Glomerular endothelial cell (primary cell): Measurements from ENCODE around the gene ODAD3. TPM values are rescaled to one million over a fixed set of nuclear protein-coding genes. Genes with fewer than 3 reads are reported as not detected.

Experiments used
- DNase-seq: peaks from one replicate; pipeline ENCODE4 v3.0.0-alpha.2; 2011; ENCODE audit warnings: low read depth, low spot score; ENCODE audit errors: extremely low read depth
- total RNA-seq: library from RNA; depleted of rRNA; stranded (reverse); fragments of >200 nt; gene quantifications from 2 replicates; pipeline ENCODE4 v1.2.3, GENCODE V29; 2015

The ODAD3 gene
- total RNA-seq, 1 donor from 2014 or later = 0.06 TPM

DNA sequence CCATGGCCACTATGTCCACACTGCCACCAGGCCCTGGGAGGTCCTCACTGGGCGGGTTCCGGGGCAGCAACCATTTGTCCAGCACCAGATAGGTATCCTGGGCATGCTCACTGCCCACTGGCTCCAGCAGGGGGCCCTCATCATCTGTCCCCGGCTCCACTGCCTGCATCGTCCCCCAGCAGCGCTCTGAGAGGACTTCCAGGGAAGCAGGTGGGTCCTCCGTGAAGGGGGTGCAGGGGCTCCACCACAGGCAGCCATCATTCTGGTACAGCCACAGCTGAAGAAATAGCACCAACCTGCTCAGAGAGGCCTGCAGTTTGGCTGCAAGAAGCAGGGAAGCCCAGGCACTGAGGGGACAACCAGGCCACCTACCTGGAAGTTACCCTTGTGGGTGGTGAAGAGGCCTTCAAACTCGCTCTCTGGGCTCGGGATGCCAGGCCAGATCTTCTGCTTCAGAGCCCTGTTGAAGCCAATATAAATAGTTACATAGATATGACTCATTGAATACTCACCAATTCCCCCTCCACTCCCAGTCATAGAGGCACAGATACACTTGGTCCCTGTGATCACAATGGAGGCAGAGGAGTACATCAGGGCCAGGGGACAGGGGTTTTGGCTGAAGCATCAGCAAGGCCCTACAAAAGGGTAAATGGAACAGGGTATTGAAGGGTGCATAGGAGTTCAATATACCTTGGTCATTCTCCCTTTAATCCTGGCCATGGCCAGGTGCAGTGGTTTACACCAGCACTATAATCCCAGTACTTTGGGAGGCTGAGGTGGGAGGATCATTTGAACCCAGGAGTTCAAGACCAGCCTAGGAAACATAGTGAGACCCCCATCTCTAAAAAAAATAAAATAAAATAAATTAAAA lies 56.4 kb downstream of the ODAD3 start:
- DNase-seq = no peak

DNA sequence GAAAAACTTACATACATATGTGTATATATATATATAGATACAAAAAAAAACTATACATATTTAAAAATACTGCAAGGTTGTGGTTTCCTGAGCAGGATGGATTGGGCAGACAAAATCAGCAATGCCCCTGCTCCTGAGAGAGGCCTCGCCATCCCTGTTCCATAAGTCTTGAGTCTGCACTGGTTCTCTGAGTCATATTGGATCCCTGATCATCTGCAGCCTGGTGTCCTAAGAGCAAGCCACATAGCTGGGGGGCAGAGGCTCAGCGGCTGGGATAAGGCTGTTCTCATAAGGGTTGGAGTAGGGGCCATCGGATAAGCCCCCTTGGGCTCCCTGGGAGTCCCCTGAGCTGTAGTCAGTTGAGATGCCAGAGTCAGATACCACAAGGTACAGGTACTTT lies 57.2 kb downstream of the ODAD3 start:
- DNase-seq = no peak

DNA sequence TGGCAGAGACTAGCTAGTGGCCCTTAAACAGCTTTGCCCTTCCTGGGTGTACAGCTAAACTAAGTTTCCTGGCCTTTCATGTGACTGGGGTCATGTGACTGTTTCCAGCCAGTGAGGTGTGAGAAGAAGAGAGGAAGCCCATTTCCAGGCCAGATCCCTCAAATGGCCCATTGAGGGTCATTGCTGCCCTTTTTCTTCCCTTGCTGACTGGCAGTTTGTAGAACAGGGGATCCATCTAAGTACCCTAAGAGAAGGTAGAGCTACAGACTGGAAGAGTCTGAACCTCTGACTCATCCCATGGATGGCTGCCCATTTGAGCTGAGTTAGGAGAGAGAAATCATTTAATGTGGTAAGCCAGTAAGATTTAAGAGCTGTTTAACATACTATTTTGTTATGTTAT lies 57.7 kb downstream of the ODAD3 start:
- no peak for DNase-seq

DNA sequence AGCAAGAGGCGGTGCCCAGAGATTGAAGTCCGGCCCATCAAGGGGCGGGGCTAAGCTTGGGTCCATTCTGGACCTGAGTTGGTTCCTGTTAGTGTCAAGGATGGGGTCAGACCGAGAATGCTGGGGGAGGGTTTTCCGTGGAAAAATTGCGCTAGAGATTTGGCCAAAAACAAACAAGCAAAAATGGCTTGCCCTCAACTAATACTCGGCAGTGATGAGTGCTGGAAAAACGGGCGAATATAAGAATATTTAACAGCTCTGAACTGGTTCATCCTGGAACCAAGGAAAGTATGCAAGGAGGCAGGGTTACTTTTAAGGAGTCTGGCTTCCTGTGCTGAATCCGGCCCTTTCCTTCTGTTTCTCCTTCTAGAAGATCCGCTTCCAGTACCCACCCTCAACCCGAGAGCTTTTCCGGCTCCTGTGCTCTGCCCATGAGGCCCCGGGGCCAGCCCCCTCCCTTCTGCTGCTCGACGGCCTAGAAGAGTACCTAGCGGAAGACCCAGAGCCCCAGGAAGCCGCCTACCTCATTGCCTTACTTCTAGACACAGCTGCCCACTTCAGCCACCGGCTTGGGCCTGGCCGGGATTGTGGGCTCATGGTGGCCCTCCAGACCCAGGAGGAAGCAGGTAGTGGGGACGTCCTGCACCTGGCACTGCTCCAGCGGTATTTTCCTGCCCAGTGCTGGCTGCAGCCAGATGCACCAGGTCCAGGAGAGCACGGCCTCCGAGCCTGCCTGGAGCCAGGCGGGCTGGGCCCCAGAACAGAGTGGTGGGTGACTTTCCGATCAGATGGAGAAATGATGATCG lies 59.6 kb downstream of the ODAD3 start:
- no peak for DNase-seq

DNA sequence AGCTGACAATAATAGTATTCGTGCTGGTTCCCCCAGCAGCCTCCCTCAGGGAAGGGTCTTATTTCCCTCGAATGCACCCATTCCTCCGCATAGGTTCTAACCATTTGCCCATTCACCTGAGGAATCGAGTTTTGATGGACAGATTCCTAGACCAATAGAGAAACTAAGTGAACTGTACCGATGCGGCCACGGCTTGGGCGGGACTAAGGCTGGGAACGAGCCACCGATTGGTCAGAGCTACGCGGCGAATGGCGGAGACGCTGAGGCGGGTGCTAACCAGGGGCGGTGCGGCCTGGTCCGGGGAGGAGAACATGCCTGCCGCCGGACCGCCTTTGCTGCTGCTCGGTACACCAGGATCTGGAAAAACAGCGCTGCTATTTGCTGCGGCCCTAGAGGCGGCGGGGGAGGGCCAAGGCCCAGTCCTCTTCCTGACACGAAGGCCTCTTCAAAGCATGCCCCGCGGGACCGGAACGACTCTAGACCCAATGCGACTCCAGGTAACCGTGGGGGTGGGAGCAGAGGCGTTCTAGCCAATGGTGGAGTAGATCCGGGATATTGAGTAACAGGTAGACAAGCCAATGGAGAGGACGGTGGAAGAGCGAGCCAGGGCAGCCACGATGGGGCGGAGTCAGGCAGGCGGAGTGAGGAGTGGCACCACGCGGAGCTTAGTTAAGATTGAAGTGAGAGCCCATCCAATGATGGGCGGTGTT lies 60.3 kb downstream of the ODAD3 start, which contains the start of gene SWSAP1:
Gene SWSAP1, plus strand, starts transcription at position 234 of the 710 bp plus-strand sequence. Its CDS starts 15 bp downstream, at position 249.
- peak; percentile 97 for DNase-seq

DNA sequence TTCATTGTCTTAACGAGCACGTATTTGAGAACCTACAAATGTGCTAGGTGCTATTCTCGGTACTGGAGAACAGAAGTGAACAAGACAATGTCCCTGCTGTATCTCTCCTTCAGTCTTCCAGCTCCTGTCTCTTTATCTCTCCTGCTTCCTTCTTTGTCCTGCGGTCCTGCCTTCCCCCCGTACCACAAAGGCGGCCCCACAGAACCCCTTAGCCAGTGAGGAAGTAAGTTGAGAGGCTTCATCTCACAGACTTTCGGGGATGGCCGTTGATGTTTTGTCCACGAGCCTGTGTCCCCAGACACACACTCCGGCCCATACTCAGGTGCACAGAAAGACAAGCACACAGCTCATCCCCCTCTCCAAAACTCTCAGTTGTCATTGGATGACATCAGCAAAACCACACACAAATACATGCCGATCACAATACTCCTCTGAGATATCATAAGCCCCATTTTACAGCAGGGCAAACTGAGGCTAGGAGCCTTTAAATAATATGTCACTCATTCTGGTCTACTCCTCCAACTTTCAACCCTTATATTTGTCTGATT lies 61.0 kb downstream of the ODAD3 start:
- DNase-seq = no peak

DNA sequence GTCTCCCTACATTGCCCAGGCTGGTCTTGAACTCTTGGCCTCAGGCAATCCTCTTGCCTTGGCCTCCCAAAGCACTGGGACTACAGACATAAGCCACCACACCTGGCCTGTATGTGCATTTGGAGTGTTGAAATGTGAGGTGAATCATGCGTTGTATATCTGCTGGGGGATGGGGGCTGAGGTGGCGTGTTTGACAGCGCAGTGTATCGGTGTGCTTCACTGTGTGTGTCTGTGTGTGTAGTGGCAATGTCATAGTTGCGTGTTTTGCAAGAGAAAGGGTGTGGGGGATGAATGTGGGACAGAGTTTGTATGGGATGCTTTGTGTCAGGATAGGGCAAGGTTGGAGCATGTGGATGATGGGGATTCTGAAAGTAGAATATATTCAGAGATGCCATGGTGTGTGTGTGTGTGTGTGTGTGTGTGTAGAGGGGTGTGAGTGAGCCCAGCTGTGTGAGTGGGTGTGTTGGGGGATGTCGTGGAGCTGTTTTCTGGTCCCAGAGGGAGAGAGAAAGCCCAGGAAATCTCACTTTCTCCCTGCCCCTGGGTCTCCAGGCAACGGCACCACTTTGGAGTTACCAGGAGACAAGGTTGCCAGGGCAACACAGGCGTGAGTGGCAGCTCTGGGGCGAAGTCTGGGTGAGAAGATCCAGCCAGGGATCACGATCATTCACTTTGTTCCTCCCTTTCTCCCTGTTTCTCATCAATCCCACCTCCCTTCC lies 61.6 kb downstream of the ODAD3 start:
- no peak for DNase-seq

DNA sequence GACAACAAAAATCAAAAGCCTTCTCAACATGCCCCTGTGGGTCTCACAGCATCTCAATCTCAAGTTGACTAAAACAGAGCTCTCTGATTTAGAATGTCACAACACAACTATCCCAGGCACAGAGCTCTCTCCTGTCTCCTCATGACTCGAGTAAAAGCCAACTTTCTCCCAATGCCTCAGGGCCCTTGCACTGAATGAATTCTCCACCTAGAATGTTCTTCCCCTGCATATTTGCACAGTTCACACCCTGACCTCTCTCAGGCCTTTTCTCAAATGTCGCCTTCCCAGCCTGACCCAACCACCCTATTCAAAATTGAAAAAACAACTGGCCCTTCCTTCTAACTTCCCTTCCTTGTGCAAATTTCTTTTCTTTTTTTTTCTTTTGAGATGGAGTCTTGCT lies 64.2 kb downstream of the ODAD3 start:
- DNase-seq = no peak

Other genes starting within 250 kb of the ODAD3 start
- 86.8 and 97.1 TPM in 2 replicates for gene KANK2, start 237.6 kb downstream of the ODAD3 start, total RNA-seq
- not detected in 2 replicates for gene ANGPTL8, start 195.5 kb downstream of the ODAD3 start, total RNA-seq
- gene DOCK6, start 172.6 kb downstream of the ODAD3 start, total RNA-seq = 188 and 342 TPM in 2 replicates
- gene TSPAN16, start 139.0 kb downstream of the ODAD3 start, total RNA-seq = not detected in 2 replicates
- gene RAB3D, start 95.5 kb downstream of the ODAD3 start, total RNA-seq = 53.6 and 56.6 TPM in 2 replicates
- 142 and 244 TPM in 2 replicates for gene TMEM205, start 88.9 kb downstream of the ODAD3 start, total RNA-seq
- gene CCDC159, start 88.6 kb downstream of the ODAD3 start, total RNA-seq = 21.0 and 31.7 TPM in 2 replicates
- gene PLPPR2, start 79.7 kb downstream of the ODAD3 start, total RNA-seq = 39.3 and 47.7 TPM in 2 replicates
- gene SWSAP1, start 60.5 kb downstream of the ODAD3 start, total RNA-seq = 1.1 and 4.1 TPM in 2 replicates
- gene EPOR, start 50.8 kb downstream of the ODAD3 start, total RNA-seq = 17.7 and 32.7 TPM in 2 replicates
- gene RGL3, start 15.8 kb downstream of the ODAD3 start, total RNA-seq = not detected in 2 replicates
- 281 and 288 TPM in 2 replicates for gene PRKCSH, start 514 bp upstream of the ODAD3 start, total RNA-seq
- not detected in 2 replicates for gene ELAVL3, start 45.9 kb upstream of the ODAD3 start, total RNA-seq
- gene ZNF653, start 70.7 kb upstream of the ODAD3 start, total RNA-seq = 5.0 and 9.6 TPM in 2 replicates
- 24.9 and 25.3 TPM in 2 replicates for gene ECSIT, start 94.0 kb upstream of the ODAD3 start, total RNA-seq
- 11.7 and 13.4 TPM in 2 replicates for gene CNN1, start 103.7 kb upstream of the ODAD3 start, total RNA-seq
- 33.8 and 46.7 TPM in 2 replicates for gene ELOF1, start 124.1 kb upstream of the ODAD3 start, total RNA-seq
- 1.6 and 1.9 TPM in 2 replicates for gene ACP5, start 142.5 kb upstream of the ODAD3 start, total RNA-seq
- 10.2 and 10.4 TPM in 2 replicates for gene ZNF627, start 162.4 kb upstream of the ODAD3 start, total RNA-seq